Renal pelvis (tissue), 4 donors: ENCODE measurements around the gene REXO5. TPM values are rescaled to one million over a fixed set of nuclear protein-coding genes. Genes with fewer than 3 reads are reported as not detected.

ENCODE experiments used
- DNase-seq: peaks from one replicate; pipeline ENCODE4 v3.0.0-alpha.2; 2013
- polyA plus RNA-seq, 3 donors: library from polyadenylated mRNA; unstranded; fragments of 120-200 nt; gene quantifications; one replicate each; pipeline ENCODE4 v1.2.1, GENCODE V29; 2013; ENCODE audit not compliant: insufficient read length in 3 of 3

The REXO5 gene
- polyA plus RNA-seq, 3 donors: 5.3 to 8.5 (median 5.5) TPM

DNA sequence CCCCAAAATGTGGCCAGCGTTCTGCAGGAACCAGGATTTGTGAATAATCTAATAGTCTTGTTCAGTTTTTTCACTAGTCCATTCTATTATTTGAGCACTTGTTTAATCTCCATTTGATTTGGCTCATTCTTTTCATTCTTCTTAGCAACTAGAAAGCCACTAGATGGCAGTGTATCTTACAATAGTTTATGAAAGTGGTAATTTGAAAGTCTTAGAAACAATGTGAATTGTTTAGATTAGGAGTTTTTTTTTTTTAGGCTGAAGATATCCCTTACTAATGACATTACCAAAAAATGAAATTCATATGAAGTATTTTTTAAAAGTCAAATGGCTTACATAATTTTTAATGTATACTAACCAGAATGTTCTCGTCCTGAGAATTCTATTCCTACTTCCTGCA is 6.7 kb upstream of the REXO5 start:
- no peak for DNase-seq

GRCh38 chr16:20801278-20801677 is 5.0 kb upstream of the REXO5 start:
- DNase-seq: no peak

DNA sequence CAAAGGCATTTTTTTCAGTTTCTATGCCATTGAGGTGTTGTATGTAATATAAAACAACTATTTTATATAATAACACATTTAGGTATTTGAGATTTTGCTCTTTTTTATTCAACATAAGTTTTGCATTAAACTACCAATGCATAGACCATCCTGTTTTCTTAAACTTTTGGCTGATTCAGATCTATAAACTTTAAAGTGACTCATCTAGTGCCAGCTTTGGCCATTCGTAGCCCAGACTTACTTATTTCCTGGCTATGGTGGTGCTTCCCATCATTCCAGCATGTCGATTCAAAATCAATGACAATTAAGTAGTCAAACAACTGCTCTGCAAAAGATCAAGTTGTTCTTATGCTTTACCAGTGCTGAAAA is 3.2 kb upstream of the REXO5 start:
- DNase-seq: no peak

DNA sequence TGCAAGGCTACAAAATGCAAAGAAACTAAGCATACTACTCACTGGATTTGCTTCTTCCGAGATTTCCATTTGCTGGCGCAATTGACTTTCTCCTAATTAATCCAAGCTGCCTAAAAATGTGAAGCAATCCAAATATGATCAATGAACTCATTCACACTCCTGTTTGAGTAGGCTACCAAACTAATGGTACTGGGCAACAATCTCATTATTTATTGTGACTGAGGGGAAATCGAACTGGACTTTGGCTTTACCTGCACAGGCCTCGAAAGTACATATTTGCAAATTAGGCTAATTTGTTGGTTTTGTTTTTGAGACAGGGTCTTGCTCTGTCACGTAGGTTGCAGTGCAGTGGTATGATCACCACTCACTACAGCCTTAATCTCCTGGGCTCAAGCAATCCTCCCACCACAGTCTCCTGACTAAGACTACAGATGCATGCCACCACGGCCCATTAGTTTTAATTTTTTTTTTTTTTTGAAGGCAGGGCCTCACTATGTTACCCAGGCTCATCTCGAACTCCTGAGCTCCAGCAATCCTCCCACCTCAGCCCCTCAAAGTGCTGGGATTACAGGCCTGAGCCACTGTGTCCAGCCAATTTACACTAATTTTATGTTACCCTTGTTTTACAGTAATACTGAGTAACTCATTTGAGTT is 2.6 kb upstream of the REXO5 start:
- peak; percentile 8 for DNase-seq

GRCh38 chr16:20805684-20806167 is 601 bp upstream of the REXO5 start:
- peak; percentile 17 for DNase-seq

GRCh38 chr16:20807862-20808261 is 1.5 kb downstream of the REXO5 start:
- no peak for DNase-seq

GRCh38 chr16:20811889-20812439 is 5.6 kb downstream of the REXO5 start:
- no peak for DNase-seq

DNA sequence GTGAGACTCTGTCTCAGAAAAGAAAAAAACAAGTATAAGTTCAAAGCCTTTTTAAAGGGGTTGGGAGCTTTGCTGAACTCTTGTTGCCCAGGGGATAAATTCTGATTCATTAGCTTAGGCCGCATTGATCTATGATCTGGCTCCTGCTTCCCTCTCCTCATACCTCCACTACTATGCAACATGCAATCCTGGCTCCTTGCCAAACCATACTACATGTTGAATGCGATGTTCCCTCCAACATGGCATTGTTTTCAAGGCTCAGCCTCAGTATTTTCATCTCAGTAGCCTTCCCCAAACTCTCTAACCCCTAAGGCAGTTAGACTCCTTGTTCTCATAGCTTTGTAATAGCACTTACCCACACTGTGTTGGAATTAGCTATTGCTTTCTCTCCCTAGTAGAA is 6.2 kb downstream of the REXO5 start:
- no peak for DNase-seq

- no peak for DNase-seq
Observed at GRCh38 chr16:20814784-20815183, 8.5 kb downstream of the REXO5 start.

DNA sequence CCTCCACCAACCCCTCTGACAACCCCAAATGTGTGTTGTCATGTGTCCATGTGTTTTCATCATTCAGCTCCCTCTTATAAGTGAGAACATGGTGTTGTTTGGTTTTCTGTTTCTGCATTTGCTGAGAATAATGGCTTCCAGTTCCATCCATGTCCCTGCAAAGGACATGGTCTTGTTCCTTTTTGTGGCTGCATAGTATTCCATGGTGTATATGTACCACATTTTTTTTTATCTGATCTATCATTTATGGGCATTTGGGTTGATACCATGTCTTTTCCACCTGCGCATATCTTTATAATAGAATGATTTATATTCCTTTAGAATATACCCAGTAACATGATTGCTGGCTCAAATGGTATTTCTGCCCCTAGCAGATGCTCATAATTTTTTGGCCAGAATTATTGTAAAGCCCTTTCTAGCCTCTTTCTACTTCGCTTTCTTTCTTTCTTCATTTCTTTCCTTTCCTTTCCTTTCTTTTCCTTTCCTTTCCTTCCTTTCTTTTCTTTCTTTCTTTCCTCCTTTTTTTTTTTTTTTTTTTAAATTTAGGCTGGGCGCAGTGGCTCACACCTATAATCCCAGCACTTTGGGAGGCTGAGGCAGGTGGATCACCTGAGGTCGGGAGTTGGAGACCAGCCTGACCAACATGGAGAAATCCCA is 12.7 kb downstream of the REXO5 start:
- no peak for DNase-seq

- no peak for DNase-seq
Observed at GRCh38 chr16:20821682-20822081, 15.4 kb downstream of the REXO5 start.

DNA sequence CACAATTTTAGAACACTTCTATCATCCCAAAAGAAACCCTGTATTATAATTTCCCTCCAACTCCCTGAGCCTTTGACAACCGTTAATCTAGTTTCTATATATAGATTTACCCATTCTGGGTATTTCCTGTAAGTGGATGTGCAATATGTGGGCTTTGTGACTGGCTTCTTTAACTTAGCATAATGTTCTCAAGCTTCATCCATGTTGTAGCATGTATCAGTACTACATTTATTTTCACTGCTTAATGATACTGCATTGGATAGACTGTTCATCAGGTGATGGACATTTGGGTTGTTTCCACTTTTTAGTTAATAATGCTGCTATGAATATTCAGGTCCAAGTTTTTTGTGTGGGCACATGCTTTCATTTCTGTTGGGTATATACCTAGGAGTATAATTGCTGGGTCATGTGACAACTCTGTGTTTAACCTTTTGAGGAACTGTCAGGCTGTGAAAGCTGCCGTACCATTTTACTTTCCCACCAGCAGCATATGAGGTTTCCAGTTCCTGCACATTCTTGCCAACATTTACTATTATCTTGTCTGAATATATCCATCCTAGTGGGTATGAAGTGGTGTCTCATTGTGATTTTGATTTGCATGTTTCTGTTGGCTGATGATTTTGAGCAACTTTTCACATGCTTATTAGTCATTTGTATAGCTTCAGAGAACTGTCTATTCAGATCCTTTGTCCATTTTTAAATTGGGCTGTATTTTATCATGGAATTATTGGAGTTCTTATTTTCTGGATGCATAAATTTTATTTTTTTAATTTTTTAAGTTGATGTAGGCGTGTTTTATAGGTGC is 16.4 kb downstream of the REXO5 start:
- DNase-seq: no peak

GRCh38 chr16:20826039-20826566 is 19.8 kb downstream of the REXO5 start:
- no peak for DNase-seq

DNA sequence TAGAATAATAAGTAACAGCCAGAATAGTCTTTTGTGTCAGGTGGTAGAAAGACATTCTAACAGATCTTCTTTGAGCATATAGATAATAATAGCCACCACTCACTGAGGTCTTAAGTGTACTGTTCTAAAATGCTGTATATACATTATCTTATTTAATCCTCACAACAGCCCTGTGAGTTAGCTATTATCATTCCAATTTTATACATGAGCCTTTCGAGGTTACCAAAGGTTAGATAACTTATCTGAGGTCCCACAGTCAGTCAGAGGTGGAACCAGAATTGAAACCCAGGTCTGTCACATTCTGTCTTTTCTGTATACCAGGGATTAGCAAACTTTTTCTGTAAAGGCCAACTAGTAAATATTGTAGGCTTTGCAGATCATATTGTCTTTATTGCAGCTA is 23.2 kb downstream of the REXO5 start:
- DNase-seq: no peak

DNA sequence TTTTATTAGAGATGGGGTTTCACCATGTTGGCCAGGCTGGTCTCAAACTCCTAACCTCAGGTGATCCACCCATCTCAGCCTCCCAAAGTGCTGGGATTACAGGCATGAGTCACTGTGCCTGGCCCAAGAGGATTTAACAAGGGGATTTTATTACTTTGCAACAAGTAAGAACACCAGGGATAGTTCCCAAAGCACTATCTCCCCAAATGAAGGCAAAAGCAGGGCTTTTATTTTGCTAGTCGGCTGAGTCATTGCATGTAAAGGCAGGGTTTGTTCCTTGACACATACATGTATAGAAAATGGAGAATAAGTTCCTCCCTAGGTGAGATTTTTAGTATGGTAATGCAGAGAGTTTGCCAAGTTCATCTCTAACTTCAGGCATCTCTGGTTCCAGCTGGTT is 24.0 kb downstream of the REXO5 start:
- no peak for DNase-seq

DNA sequence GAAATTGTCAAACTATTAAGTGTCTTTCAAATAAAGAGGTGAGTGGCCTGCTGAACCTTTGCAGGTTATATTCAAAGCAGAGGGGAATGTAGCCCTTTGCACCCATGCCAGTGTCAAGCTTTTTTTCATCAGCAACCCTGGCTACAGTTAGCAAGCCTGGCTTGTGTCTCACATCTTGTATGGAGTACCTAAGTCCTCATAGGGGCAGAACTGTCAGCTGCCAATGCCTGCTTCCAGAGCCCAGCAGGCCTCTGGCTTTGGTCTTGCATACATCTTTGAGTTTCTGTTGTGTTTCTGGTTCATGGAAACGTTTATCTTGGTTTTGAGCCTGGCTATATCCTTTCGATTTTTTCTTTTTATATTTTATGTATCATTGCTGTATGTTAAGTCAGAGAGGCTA is 26.8 kb downstream of the REXO5 start:
- no peak for DNase-seq

DNA sequence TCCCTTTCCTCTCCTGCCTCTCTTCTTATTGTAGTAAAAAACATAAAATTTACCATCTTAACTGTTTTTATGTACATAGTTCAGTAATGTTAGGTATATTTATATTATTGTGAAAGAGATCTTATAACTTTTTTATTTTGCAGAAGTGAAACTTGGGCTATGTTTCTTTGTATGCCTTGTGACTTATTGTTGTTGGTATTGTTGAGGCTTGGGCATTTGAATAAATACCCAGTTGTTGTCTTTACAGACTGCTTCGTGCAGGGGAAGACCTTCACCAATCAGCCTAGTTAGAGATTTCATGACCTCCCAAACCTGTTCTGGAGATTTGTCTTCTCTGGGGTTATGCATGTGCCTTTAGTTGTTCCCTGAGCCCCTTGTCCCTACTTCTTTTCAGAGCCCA is 31.9 kb downstream of the REXO5 start:
- no peak for DNase-seq

DNA sequence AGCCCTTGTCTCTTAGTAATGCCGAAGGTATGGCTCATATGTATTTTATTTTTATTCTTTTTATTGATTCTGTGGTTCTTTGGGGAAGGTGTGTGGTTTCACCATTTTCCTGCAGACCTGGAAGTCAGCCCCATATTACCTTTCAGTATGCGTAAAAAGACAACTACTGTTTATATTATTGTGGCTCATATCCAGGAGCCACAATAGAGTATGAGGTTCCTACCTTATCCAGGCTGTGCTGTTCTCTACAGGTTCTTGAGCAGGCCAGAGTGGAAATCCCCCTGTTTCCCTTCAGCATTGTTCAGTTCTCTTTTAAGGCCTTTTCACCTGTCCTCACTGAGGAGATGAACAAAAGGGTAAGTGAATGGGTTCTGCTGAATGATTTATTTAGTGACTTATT is 33.2 kb downstream of the REXO5 start:
- no peak for DNase-seq

GRCh38 chr16:20844054-20844453 is 37.7 kb downstream of the REXO5 start:
- no peak for DNase-seq

GRCh38 chr16:20844588-20844987 is 38.3 kb downstream of the REXO5 start:
- DNase-seq: no peak

- no peak for DNase-seq
Observed at GRCh38 chr16:20846030-20846429, 39.7 kb downstream of the REXO5 start.

DNA sequence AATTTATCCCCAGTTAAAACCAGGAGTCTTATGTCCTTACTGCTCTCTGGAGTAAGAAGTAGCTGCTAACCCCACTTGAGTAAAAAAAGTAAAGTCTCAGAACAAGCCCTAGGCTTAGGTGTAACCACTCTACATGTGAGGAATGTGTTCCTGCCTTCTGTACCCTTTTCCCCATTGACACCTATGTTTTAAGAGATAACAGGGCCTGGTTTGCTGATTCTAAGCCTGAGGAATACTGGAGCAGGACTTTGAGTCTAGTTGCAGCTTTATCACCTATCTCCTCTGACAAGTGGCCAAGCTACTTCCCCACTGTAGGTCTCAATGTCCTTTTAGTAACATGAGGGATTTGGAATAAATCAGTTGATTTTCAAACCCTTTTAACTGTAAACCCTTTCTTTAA is 40.2 kb downstream of the REXO5 start:
- no peak for DNase-seq

DNA sequence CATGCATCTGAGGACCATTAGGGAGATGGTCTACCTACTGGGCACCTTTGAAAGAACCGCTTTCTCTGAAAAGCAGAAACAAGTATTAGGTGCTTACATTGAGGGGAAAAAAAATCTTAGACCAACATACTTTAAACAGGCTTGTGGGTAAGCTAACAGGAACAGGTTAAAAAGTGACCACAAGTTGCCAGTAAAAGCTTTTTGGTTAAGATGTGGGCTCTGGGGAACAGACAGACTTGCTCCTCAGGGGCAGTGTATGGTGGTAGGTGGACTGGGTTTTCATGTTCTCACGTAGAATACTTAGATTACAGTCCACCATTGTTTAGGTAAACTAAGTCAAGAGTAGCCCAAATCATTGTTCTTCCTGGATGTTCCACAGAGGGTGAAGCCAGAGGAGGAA is 41.2 kb downstream of the REXO5 start:
- no peak for DNase-seq
